Mucosa of descending colon (tissue), 3 donors: ENCODE measurements around the gene ASCL2. TPM values are rescaled to one million over a fixed set of nuclear protein-coding genes. Genes with fewer than 3 reads are reported as not detected.

Experiments used
- ATAC-seq: fragments of 200-7000 bp; cut with Tn5 transposase; one replicate; pipeline ENCODE4 v1.9.1; 2020; ENCODE audit warnings: mild to moderate bottlenecking, moderate library complexity
- DNase-seq, 3 donors: peaks; one replicate each; pipeline ENCODE4 v3.0.0-alpha.2; 2020
- H3K36me3 ChIP-seq: fragments of 200-600 bp; one replicate; pipeline ENCODE4 v1.8.0; 2021; ENCODE audit warnings: low read depth, mild to moderate bottlenecking
- H3K4me1 ChIP-seq: fragments of 200-600 bp; one replicate; pipeline ENCODE4 v1.8.0; 2021; ENCODE audit warnings: low read depth, mild to moderate bottlenecking
- H3K4me3 ChIP-seq: fragments of 200-600 bp; one replicate; pipeline ENCODE4 v1.8.0; 2021; ENCODE audit warnings: mild to moderate bottlenecking
- H3K9me3 ChIP-seq: fragments of 200-600 bp; one replicate; pipeline ENCODE4 v1.8.0; 2021; ENCODE audit warnings: mild to moderate bottlenecking
- intact Hi-C, 2 donors: fragments of 100-400 bp; cut with DNase I in 1 of 2; cut with micrococcal nuclease in 1 of 2; formaldehyde crosslinking; loops; one replicate each; pipeline versions ENCODE4 v1.11.0 to v1.11.1; 2022; cut with DNase I, micrococcal nuclease
- total RNA-seq, 3 donors: library from RNA; stranded (reverse); fragmentation: NEBNext Ultra II Directional in 2 of 3; extraction: Animal tissue kit (Norgen Biotek cat#: 25700) in 2 of 3; gene quantifications; one replicate each; pipeline versions ENCODE4 v1.2.1 to v1.2.4, GENCODE V29; 2021 to 2023
- TF ChIP-seq, protein P1 (sequence below): fragments of 200-600 bp; IDR thresholded peaks from one replicate; pipeline ENCODE4 v1.8.0; 2022; ENCODE audit warnings: antibody characterized with exemption, mild to moderate bottlenecking
- donor health status: DM: no; HTN: no; CAD: no; lungs with moderate emphysema.
- donor health status: DM: no; HTN: no; CAD: no.
- donor health status: DM: no; HTN: yes; CAD: no.

The ASCL2 gene
- total RNA-seq, 3 donors from 2014 or later, result 2.6 to 8.4 (median 8.1) TPM

DNA sequence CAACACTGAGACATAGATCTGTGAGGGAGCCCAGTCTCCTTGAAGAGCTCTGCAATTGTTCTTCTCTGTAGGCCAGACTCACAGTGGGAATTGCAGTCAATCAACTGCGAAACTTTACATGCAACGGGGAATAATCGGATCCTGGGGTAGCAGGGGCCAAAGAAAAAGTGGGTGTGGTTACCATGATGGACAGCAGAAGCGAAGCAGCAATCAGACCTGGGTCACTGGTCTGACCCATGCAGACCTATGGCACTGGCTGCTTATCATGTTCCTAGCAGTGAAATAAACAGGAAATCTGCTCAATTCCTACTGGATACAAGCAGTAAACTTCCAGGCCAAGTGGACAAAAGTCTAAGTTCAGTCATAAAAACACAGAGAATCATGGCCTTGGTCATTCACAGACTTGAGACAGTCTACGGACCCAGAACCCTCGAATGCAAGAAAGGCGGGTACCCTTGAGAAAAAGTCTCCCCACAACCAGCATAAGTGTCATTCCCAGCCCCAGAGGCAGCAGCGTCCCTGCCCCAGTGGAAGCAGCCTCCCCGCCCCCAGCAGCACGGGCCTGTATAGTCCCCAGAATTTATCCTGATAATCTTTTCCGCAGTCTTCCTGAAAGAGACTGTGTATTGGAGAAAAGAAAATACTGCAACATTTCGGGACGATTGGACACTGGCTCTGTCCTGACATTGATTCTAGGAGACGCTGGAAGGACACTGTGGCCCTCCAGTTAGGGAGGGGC is 34.6 kb downstream of the ASCL2 start:
- H3K36me3 ChIP-seq, result no peaks in the 10 kb centered on the region
- intact Hi-C loops, result no loop called here
- H3K4me1 ChIP-seq, result no peaks in the 10 kb centered on the region
- TF ChIP-seq, protein P1, sequence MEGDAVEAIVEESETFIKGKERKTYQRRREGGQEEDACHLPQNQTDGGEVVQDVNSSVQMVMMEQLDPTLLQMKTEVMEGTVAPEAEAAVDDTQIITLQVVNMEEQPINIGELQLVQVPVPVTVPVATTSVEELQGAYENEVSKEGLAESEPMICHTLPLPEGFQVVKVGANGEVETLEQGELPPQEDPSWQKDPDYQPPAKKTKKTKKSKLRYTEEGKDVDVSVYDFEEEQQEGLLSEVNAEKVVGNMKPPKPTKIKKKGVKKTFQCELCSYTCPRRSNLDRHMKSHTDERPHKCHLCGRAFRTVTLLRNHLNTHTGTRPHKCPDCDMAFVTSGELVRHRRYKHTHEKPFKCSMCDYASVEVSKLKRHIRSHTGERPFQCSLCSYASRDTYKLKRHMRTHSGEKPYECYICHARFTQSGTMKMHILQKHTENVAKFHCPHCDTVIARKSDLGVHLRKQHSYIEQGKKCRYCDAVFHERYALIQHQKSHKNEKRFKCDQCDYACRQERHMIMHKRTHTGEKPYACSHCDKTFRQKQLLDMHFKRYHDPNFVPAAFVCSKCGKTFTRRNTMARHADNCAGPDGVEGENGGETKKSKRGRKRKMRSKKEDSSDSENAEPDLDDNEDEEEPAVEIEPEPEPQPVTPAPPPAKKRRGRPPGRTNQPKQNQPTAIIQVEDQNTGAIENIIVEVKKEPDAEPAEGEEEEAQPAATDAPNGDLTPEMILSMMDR, result no peak
- no peaks in the 10 kb centered on the region for H3K9me3 ChIP-seq
- DNase-seq, result no peak
- ATAC-seq, result no peak
- H3K4me3 ChIP-seq, result no peak overlapping the region

DNA sequence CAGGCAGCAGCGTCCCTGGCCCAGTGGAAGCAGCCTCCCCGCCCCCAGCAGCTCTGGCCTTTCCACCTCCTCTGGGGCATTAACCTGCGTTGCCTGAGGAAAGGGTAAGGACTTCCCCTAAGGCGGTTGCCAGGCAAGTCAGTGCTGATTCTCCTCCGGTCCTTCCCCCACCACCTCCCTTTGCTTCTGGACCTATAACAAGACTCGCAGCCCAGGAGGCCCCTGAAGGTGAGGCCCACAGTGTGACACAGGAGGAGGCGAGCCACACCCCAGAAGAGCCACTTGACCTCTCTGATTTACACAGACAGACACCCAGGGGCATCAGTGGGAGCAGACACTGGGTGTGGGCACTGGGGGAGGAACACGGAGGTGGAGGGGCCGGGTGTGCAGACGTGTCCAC is 35.4 kb downstream of the ASCL2 start:
- H3K36me3 ChIP-seq, result no peaks in the 10 kb centered on the region
- H3K9me3 ChIP-seq, result peaks cover under 1% of the 10 kb centered on the region
- TF ChIP-seq, protein P1, result no peak
- H3K4me1 ChIP-seq, result no peaks in the 10 kb centered on the region
- no peak overlapping the region for H3K4me3 ChIP-seq
- intact Hi-C loops, result no loop called here
- DNase-seq, result no peak
- ATAC-seq, result no peak

DNA sequence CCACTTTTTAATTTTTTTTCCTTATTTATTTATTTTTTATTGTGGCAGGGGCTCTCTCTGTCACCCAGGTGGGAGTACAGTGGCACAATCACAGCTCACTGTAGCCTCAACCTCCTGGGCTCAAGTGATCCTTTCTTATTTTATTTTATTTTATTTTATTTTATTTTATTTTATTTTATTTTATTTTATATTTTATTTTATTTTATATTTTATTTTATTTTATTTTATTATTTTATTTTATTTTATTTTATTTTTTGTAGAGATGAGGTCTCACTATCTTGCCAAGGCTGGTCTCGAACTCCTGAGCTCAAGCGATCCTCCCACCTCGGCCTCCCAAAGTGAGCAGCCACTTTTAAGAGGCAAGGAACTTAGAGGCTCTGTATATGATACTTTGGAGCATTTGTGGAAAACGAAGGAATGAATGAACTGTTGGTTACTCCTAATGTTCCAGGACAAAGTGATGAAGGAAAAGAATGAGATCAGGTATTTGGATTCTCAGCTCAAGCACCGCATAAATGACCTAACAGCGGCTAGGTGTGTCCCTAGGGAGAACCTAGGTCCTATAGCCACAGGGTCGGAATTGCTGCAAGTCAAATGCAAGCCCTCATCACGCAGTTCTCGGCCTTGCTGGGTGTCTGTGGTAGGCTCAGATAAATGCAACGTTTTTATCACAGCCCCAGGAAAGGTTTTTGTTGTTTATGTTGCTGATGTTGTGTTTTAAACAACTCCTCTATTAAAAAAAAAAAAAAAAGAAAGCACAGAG is 36.5 kb downstream of the ASCL2 start:
- ATAC-seq (no peak), DNase-seq (no peak)
- intact Hi-C loops, result no loop called here
- no peak overlapping the region for H3K4me3 ChIP-seq
- TF ChIP-seq, protein P1, result no peak
- no peaks in the 10 kb centered on the region for H3K36me3 ChIP-seq
- peaks cover 5% of the 10 kb centered on the region for H3K9me3 ChIP-seq
- no peaks in the 10 kb centered on the region for H3K4me1 ChIP-seq

DNA sequence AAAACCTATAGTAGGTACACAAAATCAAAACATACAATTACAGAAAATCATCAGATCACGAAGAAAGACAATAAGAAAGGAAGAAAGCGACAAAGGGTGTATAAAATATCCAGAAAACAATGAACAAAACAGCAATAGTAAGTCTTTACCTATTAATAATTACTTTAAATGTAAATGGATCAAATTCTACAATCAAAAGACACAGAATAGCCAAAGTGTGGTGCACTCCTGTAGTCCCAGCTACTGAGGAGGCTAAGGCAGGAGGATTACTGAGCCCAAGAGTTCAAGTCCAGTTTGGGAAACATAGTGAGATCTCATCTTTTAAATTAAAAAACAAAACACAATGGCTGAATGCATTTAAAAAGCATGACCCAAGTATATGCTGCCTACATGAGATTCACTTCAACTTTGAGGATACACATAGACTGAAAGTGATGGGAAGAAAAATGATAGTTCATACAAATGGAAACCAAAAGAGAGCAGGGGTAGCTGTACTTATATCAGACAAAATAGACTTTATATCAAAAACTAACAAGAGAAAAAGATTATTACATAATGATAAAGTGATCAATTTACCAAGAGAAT is 40.6 kb downstream of the ASCL2 start:
- ATAC-seq, result no peak
- Histone ChIP-seq H3K9me3 (peaks cover 5% of the 10 kb centered on the region), H3K4me3 (no peak overlapping the region), H3K4me1 (no peaks in the 10 kb centered on the region), H3K36me3 (no peaks in the 10 kb centered on the region)
- intact Hi-C loops, result no loop called here
- TF ChIP-seq, protein P1, result no peak
- DNase-seq, result no peak

DNA sequence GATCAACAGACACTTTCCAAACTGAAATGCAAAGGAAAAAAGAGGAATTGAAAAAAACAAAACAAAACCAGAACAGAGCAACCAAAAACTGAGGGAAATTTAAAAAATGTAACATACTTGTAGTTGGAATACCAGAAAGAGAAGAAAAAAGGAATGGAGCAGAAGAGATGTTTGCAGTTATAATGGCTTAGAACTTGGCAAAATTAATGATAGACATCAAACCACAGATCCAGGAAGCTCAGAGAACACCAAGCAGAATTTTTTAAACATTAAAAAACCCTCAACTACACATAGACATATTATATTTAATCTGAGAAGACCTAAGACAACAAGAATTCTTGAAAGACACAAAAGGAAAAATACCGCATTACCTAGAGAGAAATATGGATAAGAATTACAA is 46.1 kb downstream of the ASCL2 start:
- Histone ChIP-seq H3K4me3 (no peak overlapping the region), H3K9me3 (no peaks in the 10 kb centered on the region), H3K4me1 (no peaks in the 10 kb centered on the region), H3K36me3 (no peaks in the 10 kb centered on the region)
- no peak for ATAC-seq
- intact Hi-C loops, result no loop called here
- TF ChIP-seq, protein P1, result no peak
- no peak for DNase-seq
